HepG2 (cell line): ENCODE results near the gene PARP14. TPM values are rescaled to one million over a fixed set of nuclear protein-coding genes. Genes with fewer than 3 reads are reported as not detected.

ENCODE experiments used
- ATAC-seq: fragments of 200-7000 bp; cut with Tn5 transposase; 3 replicates; pipeline ENCODE4 v1.9.1; 2020; ENCODE audit warnings: mild to moderate bottlenecking, moderate library complexity
- BruUV-seq: library from RNA; stranded (reverse); fragments of 400-500 nt; replicated peaks from 2 replicates; lab custom pipeline; 2021; lab: Mats Ljungman, UMichigan
- CTCF ChIA-PET: fragments of 300-600 bp; formaldehyde crosslinking; extraction: SDS; loops from one replicate; lab custom pipeline; 2021; ENCODE audit warnings: low total read pairs, inconsistent platforms, low intra/inter-chr PET ratio; lab: Yijun Ruan, JAX
- POLR2A ChIA-PET: fragments of 350-600 bp; sonication (Branson Sonifier 250); formaldehyde crosslinking; loops from one replicate; lab custom pipeline; 2020; ENCODE audit warnings: antibody characterized with exemption, inconsistent platforms; lab: Yijun Ruan, JAX
- DNase-seq: peaks from one replicate; pipeline ENCODE4 v3.0.0-alpha.2; 2015; ENCODE audit warnings: low spot score
- FAIRE-seq: peaks from 3 replicates; lab custom pipeline; 2011; peaks lifted over from hg19 to GRCh38; lab: Jason Lieb, UNC
- H2AFZ ChIP-seq: one replicate; pipeline ENCODE4 v1.6.1; 2011; ENCODE audit warnings: low read length, inconsistent platforms
- H3K27ac ChIP-seq: fragments of 300-600 bp; 3 replicates; pipeline ENCODE4 v1.8.0; 2011; ENCODE audit warnings: mixed run types, mild to moderate bottlenecking, mixed read lengths, low read length, inconsistent platforms; ENCODE audit not compliant: insufficient read depth; ENCODE audit errors: extremely low read length
- H3K27me3 ChIP-seq, 2 experiments: fragments of 200-600 bp in 1 of 2; 2 replicates in 1 of 2; 3 replicates in 1 of 2; pipeline versions ENCODE4 v1.6.0 to v1.8.0; 2011; ENCODE audit warnings: low read length in 2 of 2, mild to moderate bottlenecking in 2 of 2, moderate library complexity in 2 of 2, inconsistent platforms in 1 of 2; ENCODE audit not compliant: insufficient read depth in 2 of 2, control insufficient read depth in 1 of 2
- H3K36me3 ChIP-seq, 2 experiments: fragments of 200-600 bp in 1 of 2; replicated peaks in 1 of 2; 2 replicates in 1 of 2; 3 replicates in 1 of 2; pipeline versions ENCODE4 v1.5.1 to v1.8.0; 2011; ENCODE audit warnings: low read length in 2 of 2, inconsistent platforms in 1 of 2; ENCODE audit not compliant: insufficient read depth in 2 of 2, control insufficient read depth in 1 of 2
- H3K4me1 ChIP-seq: 2 replicates; pipeline ENCODE4 v1.5.1; 2012; ENCODE audit warnings: low read length, inconsistent platforms; ENCODE audit not compliant: insufficient read depth
- H3K4me2 ChIP-seq: 2 replicates; pipeline ENCODE4 v1.6.0; 2011; ENCODE audit warnings: low read depth, low read length, inconsistent platforms
- H3K4me3 ChIP-seq, 3 experiments: fragments of 200-600 bp in 1 of 3; sonication (generic), shearing (Covaris generic) in 1 of 3; replicated peaks in 1 of 3; 2 replicates each; pipeline ENCODE4 v1.5.1; 2011 to 2016; ENCODE audit warnings: low read length in 3 of 3, inconsistent platforms in 2 of 3, low read depth in 2 of 3, mild to moderate bottlenecking in 2 of 3, control low read depth in 1 of 3, mixed read lengths in 1 of 3; ENCODE audit not compliant: insufficient read depth in 1 of 3
- H3K79me2 ChIP-seq: one replicate; pipeline ENCODE4 v1.6.1; 2011; ENCODE audit warnings: low read length, inconsistent platforms; ENCODE audit not compliant: insufficient read depth
- H3K9ac ChIP-seq: 2 replicates; pipeline ENCODE4 v1.6.0; 2011; ENCODE audit warnings: mild to moderate bottlenecking, low read depth, low read length, inconsistent platforms; ENCODE audit not compliant: insufficient read depth
- H3K9me3 ChIP-seq: 2 replicates; pipeline ENCODE4 v1.5.1; 2012; ENCODE audit warnings: mild to moderate bottlenecking, low read length
- H4K20me1 ChIP-seq: 2 replicates; pipeline ENCODE4 v1.6.0; 2011; ENCODE audit warnings: inconsistent platforms, mild to moderate bottlenecking, low read length, moderate library complexity; ENCODE audit not compliant: insufficient read depth
- ETV6 ChIP-seq: sonication (generic); formaldehyde crosslinking; conservative IDR thresholded peaks from 2 replicates; pipeline ENCODE4 v1.4.0; 2020; ENCODE audit warnings: missing genetic modification reagents
- MYNN ChIP-seq: sonication (generic); formaldehyde crosslinking; IDR thresholded peaks from 2 replicates; pipeline ENCODE4 v1.4.0; 2020; ENCODE audit warnings: mild to moderate bottlenecking, low read depth, missing genetic modification reagents
- NCOA1 ChIP-seq: sonication (generic); formaldehyde crosslinking; IDR thresholded peaks from 2 replicates; pipeline ENCODE4 v1.9.0; 2021; ENCODE audit warnings: missing genetic modification reagents
- ZNF124 ChIP-seq: sonication (generic); formaldehyde crosslinking; IDR thresholded peaks from 2 replicates; pipeline ENCODE4 v1.4.0; 2020; ENCODE audit warnings: missing genetic modification reagents
- ZNF224 ChIP-seq: sonication (generic); formaldehyde crosslinking; IDR thresholded peaks from 2 replicates; pipeline ENCODE4 v1.5.0; 2020; ENCODE audit warnings: mild to moderate bottlenecking, missing genetic modification reagents
- ZNF543 ChIP-seq: sonication (generic); formaldehyde crosslinking; IDR thresholded peaks from 2 replicates; pipeline ENCODE4 v1.4.0; 2020; ENCODE audit warnings: mild to moderate bottlenecking, missing genetic modification reagents
- ZNF549 ChIP-seq: sonication (generic); formaldehyde crosslinking; IDR thresholded peaks from 2 replicates; pipeline ENCODE4 v1.5.0; 2020; ENCODE audit warnings: missing genetic modification reagents
- WGBS: methylation state at CpG from one replicate; pipeline ENCODE4 v1.1.6; 2017; ENCODE audit warnings: low lambda C conversion rate; 5-methylcytosine and 5-hydroxymethylcytosine counted together
- in situ Hi-C: cut with HindIII; loops from 2 replicates; pipeline ENCODE4 v1.10.0; 2017; ENCODE audit warnings: low pct_unique_long_range_greater_than_20kb; ENCODE audit not compliant: extremely low pct_ligation_motif_present
- intact Hi-C: fragments of 100-400 bp; cut with micrococcal nuclease; formaldehyde crosslinking; loops from one replicate; pipeline ENCODE4 v1.10.0; 2022; ENCODE audit not compliant: unreplicated experiment
- polyA plus RNA-seq, 8 experiments: library from polyadenylated mRNA; depleted of rRNA in 3 of 8; stranded (reverse) in 7 of 8; unstranded in 1 of 8; fragments of >200 nt; fragmentation: Illumina TruSeq in 4 of 8; extraction: Trizol in 4 of 8; gene quantifications; 2 replicates each; pipeline versions ENCODE4 v1.2.1 to v1.2.3, GENCODE V29; 2011 to 2016; ENCODE audit warnings: low read depth in 4 of 8, missing spikeins in 1 of 8, mixed read lengths in 1 of 8; ENCODE audit not compliant: insufficient read depth in 1 of 8
- total RNA-seq, 5 experiments: library from RNA; depleted of rRNA; stranded (reverse); fragments of >200 nt; fragmentation: Illumina TruSeq; extraction: Trizol; gene quantifications; 2 replicates each; pipeline ENCODE4 v1.2.3, GENCODE V29; 2016; ENCODE audit warnings: low read depth in 1 of 5
- TF ChIP-seq, protein P1 (sequence below): sonication (generic); formaldehyde crosslinking; IDR thresholded peaks from 2 replicates; pipeline ENCODE4 v1.8.0; 2022; ENCODE audit warnings: mild to moderate bottlenecking, missing genetic modification reagents, borderline replicate concordance
- TF ChIP-seq, protein P2 (sequence below): sonication (generic); formaldehyde crosslinking; IDR thresholded peaks from 2 replicates; pipeline ENCODE4 v1.9.0; 2022; ENCODE audit warnings: missing genetic modification reagents, mild to moderate bottlenecking, borderline replicate concordance
- TF ChIP-seq, protein P3 (sequence below): sonication (generic); formaldehyde crosslinking; IDR thresholded peaks from 2 replicates; pipeline ENCODE4 v1.8.1; 2023; ENCODE audit warnings: mild to moderate bottlenecking, missing genetic modification reagents

Gene PARP14
- total and polyA plus RNA-seq, 2 of the 13 experiments (the other 11 are each of a cell fraction or from before 2014, with no cell fraction given) = 9.0 to 19.1 TPM

DNA sequence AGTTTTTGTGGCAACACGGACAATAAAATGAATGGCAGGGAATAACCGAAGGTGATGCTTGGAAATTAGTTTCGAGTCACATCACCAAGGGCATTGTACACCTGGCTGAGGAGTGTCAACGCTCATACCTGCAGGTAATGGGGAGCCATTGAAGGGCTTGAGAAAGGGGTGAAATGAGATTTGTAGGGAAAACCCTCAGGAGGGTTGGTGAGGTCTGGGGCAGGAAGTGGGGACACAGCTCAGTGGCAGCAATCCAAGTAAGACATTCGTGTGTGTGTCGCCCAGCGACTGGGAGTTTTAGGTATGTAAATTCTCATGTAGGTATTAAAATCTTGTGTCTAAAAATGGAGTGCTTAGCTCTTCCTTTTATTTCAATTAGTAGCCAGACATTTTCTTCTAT, 14.3 kb downstream of the PARP14 start:
- no peaks in the 10 kb centered on the region for H3K9me3 ChIP-seq
- intact Hi-C loops (no loop called here), in situ Hi-C loops (loop anchor here (25.0 kb wide), 1 partner anchor 1133 kb away; the partner anchor contains the start of gene ARGFX)
- 0 out of 5 replicates have a peak, but pooled peaks cover 0 to 9% of the 10 kb centered on the region in 2 experiments for H3K36me3 ChIP-seq
- BruUV-seq = no TSS peak
- WGBS = 98% methylated on average over 7 of the region's 7 CpGs
- no peak overlapping the region for H3K9ac ChIP-seq
- no peaks in the 10 kb centered on the region for H3K27me3 ChIP-seq
- POLR2A ChIA-PET = no interaction called here
- no peaks in the 10 kb centered on the region for H3K79me2 ChIP-seq
- no peak for ATAC-seq
- H3K27ac ChIP-seq = no peak overlapping the region
- no peaks in the 10 kb centered on the region for H4K20me1 ChIP-seq
- no peak overlapping the region for H3K4me2 ChIP-seq
- CTCF ChIA-PET = no interaction called here
- H3K4me1 ChIP-seq = peaks cover 45% of the 10 kb centered on the region
- TF ChIP-seq, protein P1, sequence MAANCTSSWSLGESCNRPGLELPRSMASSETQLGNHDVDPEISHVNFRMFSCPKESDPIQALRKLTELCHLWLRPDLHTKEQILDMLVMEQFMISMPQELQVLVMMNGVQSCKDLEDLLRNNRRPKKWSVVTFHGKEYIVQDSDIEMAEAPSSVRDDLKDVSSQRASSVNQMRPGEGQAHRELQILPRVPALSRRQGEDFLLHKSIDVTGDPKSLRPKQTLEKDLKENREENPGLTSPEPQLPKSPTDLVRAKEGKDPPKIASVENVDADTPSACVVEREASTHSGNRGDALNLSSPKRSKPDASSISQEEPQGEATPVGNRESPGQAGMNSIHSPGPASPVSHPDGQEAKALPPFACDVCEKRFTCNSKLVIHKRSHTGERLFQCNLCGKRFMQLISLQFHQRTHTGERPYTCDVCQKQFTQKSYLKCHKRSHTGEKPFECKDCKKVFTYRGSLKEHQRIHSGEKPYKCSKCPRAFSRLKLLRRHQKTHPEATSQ = no peak
- no peak overlapping the region for H3K4me3 ChIP-seq
- no peak for DNase-seq
- no peak overlapping the region for H2AFZ ChIP-seq
- FAIRE-seq = no peak

DNA sequence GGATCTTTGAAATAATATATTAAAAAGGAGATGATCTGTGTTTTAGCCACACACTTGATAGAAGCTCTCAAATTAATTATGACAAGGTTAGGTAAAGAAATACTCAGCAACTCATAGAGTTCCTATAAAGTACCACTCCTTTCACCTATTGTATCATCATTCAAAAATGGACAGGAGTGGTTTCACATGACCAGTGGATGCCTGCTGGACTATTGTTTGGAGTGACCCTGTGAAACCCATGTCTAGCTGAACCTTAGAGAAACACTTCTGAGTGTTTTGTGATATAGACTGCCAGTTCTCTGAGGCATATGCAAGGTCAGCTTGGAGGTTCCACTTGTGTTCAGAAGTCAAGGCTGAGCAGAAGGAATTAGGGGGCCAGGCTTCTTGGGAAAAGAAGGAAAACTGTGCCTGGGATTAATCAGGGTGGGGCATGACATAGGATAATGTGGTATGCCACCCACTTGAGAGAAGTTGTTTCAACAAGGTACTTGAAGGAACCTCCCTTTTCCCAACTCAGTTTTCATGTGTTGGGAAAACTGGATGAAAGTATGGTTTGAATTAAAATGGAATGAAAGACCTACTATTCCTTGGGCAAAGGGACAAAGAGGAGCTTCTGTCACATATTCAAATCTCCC, 15.4 kb downstream of the PARP14 start:
- Histone ChIP-seq H4K20me1 (no peaks in the 10 kb centered on the region), H3K9me3 (no peaks in the 10 kb centered on the region), H3K27ac (no peak overlapping the region), H3K4me3 (no peak overlapping the region), H2AFZ (no peak overlapping the region), H3K36me3 (0 out of 5 replicates have a peak, but pooled peaks cover 0 to 9% of the 10 kb centered on the region in 2 experiments), H3K4me1 (peaks cover 45% of the 10 kb centered on the region), H3K79me2 (no peaks in the 10 kb centered on the region), H3K27me3 (no peaks in the 10 kb centered on the region), H3K9ac (no peak overlapping the region), H3K4me2 (no peak overlapping the region)
- in situ Hi-C loops (loop anchor here (25.0 kb wide), 1 partner anchor 1134 kb away; the partner anchor contains the start of gene ARGFX), intact Hi-C loops (no loop called here)
- DNase-seq (no peak), ATAC-seq (no peak), FAIRE-seq (no peak)
- CTCF ChIA-PET = no interaction called here
- POLR2A ChIA-PET = no interaction called here
- TF ChIP-seq NCOA1 = no peak
- TF ChIP-seq, protein P2, sequence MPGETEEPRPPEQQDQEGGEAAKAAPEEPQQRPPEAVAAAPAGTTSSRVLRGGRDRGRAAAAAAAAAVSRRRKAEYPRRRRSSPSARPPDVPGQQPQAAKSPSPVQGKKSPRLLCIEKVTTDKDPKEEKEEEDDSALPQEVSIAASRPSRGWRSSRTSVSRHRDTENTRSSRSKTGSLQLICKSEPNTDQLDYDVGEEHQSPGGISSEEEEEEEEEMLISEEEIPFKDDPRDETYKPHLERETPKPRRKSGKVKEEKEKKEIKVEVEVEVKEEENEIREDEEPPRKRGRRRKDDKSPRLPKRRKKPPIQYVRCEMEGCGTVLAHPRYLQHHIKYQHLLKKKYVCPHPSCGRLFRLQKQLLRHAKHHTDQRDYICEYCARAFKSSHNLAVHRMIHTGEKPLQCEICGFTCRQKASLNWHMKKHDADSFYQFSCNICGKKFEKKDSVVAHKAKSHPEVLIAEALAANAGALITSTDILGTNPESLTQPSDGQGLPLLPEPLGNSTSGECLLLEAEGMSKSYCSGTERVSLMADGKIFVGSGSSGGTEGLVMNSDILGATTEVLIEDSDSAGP (CRISPR knock-in tag) = no peak
- no peak for TF ChIP-seq ZNF124 (CRISPR knock-in tag)
- TF ChIP-seq ZNF543 = no peak
- no peak for TF ChIP-seq ZNF224
- no peak for TF ChIP-seq ETV6 (CRISPR knock-in tag)
- no peak for TF ChIP-seq ZNF549 (CRISPR knock-in tag)
- TF ChIP-seq MYNN (CRISPR knock-in tag) = no peak
- TF ChIP-seq, protein P3, sequence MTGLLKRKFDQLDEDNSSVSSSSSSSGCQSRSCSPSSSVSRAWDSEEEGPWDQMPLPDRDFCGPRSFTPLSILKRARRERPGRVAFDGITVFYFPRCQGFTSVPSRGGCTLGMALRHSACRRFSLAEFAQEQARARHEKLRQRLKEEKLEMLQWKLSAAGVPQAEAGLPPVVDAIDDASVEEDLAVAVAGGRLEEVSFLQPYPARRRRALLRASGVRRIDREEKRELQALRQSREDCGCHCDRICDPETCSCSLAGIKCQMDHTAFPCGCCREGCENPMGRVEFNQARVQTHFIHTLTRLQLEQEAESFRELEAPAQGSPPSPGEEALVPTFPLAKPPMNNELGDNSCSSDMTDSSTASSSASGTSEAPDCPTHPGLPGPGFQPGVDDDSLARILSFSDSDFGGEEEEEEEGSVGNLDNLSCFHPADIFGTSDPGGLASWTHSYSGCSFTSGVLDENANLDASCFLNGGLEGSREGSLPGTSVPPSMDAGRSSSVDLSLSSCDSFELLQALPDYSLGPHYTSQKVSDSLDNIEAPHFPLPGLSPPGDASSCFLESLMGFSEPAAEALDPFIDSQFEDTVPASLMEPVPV (CRISPR knock-in tag) = no peak
- BruUV-seq = no TSS peak
